B cell (primary cell): ENCODE data around the gene ZNRD2. TPM values are rescaled to one million over a fixed set of nuclear protein-coding genes. Genes with fewer than 3 reads are reported as not detected.
A peak's percentile ranks its signal among the peaks of the same experiment; 100 is the strongest.

Experiments
- ATAC-seq: fragments of 200-7000 bp; cut with Tn5 transposase; one replicate; pipeline ENCODE4 v1.10.0; 2021; ENCODE audit warnings: low read depth, mild to moderate bottlenecking, moderate number of reproducible peaks, moderate library complexity
- CTCF ChIA-PET: fragments of 350-600 bp; sonication (Branson Sonifier 250); formaldehyde crosslinking; loops from one replicate; lab custom pipeline; 2021; ENCODE audit warnings: antibody characterized with exemption, inconsistent platforms; lab: Charles Lee
- POLR2A ChIA-PET: fragments of 350-600 bp; sonication (Branson Sonifier 250); formaldehyde crosslinking; loops from one replicate; lab custom pipeline; 2021; ENCODE audit warnings: antibody characterized with exemption; lab: Charles Lee
- DNase-seq: peaks from one replicate; pipeline ENCODE4 v3.0.0; 2013
- H2AFZ ChIP-seq: 2 replicates; pipeline ENCODE4 v1.6.1; 2012; ENCODE audit warnings: mild to moderate bottlenecking, low read depth, low read length; ENCODE audit not compliant: insufficient read depth, poor library complexity, severe bottlenecking
- H3K27ac ChIP-seq, 2 donors: 1 replicate in 1 of 2; 2 replicates in 1 of 2; pipeline ENCODE4 v1.5.1; 2012 to 2013; ENCODE audit warnings: low read length in 2 of 2, mild to moderate bottlenecking in 2 of 2, moderate library complexity in 1 of 2
- H3K27me3 ChIP-seq, 4 experiments: fragments of 200-600 bp in 1 of 4; sonication (generic) in 1 of 4; replicated peaks in 1 of 4; 1 replicate in 2 of 4; 2 replicates in 2 of 4; pipeline versions ENCODE4 v1.6.1 to v1.7.0; 2013 to 2016; ENCODE audit warnings: low read length in 3 of 4, mild to moderate bottlenecking in 2 of 4, mixed read lengths in 1 of 4, moderate library complexity in 1 of 4; ENCODE audit not compliant: insufficient read depth in 4 of 4, control insufficient read depth in 3 of 4; ENCODE audit errors: control extremely low read depth in 1 of 4
- H3K36me3 ChIP-seq, 2 experiments: replicated peaks in 1 of 2; 1 replicate in 1 of 2; 2 replicates in 1 of 2; pipeline versions ENCODE4 v1.6.1 to v1.7.1; 2013; ENCODE audit warnings: low read length in 1 of 2; ENCODE audit not compliant: insufficient read depth in 2 of 2, control insufficient read depth in 1 of 2; ENCODE audit errors: control extremely low read depth in 1 of 2, extremely low read depth in 1 of 2
- H3K4me1 ChIP-seq, 2 donors: fragments of 200-600 bp in 1 of 2; sonication (generic) in 1 of 2; 1 replicate in 1 of 2; 2 replicates in 1 of 2; pipeline versions ENCODE4 v1.5.1 to v1.6.1; 2013 to 2017; ENCODE audit warnings: low read length in 2 of 2; ENCODE audit not compliant: control insufficient read depth in 2 of 2, insufficient read depth in 2 of 2
- H3K4me2 ChIP-seq: replicated peaks from 2 replicates; pipeline ENCODE3; 2012; ENCODE audit warnings: mild to moderate bottlenecking, low read depth, low read length; ENCODE audit not compliant: poor library complexity, severe bottlenecking
- H3K4me3 ChIP-seq, 5 experiments: fragments of 200-600 bp in 1 of 5; sonication (generic) in 1 of 5; 1 replicate in 3 of 5; 2 replicates in 2 of 5; pipeline versions ENCODE4 v1.5.1 to v1.7.0; 2011 to 2016; ENCODE audit warnings: low read length in 4 of 5, mild to moderate bottlenecking in 4 of 5, low read depth in 2 of 5, control low read depth in 1 of 5, moderate library complexity in 1 of 5; ENCODE audit not compliant: insufficient read depth in 1 of 5; ENCODE audit errors: control extremely low read depth in 1 of 5, extremely low read depth in 1 of 5
- H3K79me2 ChIP-seq: fragments of 200-600 bp; sonication (generic); one replicate; pipeline ENCODE4 v1.6.0; 2016; ENCODE audit warnings: low read length; ENCODE audit not compliant: control insufficient read depth, insufficient read depth
- H3K9ac ChIP-seq: fragments of 200-600 bp; sonication (generic); 2 replicates; pipeline ENCODE4 v1.6.1; 2017; ENCODE audit warnings: mild to moderate bottlenecking, low read length, moderate library complexity
- H3K9me3 ChIP-seq, 3 donors: one replicate each; pipeline versions ENCODE4 v1.6.1 to v1.7.1; 2013; ENCODE audit warnings: low read length in 2 of 3; ENCODE audit not compliant: control insufficient read depth in 2 of 3, insufficient read depth in 1 of 3; ENCODE audit errors: control extremely low read depth in 1 of 3
- H4K20me1 ChIP-seq: 2 replicates; pipeline ENCODE4 v1.6.0; 2012; ENCODE audit warnings: mild to moderate bottlenecking, low read length; ENCODE audit not compliant: insufficient read depth, control insufficient read depth, poor library complexity, severe bottlenecking
- H3K27ac Mint-ChIP-seq: one replicate; pipeline ENCODE4 v1.8.0; 2021; ENCODE audit warnings: mixed read lengths
- H3K27me3 Mint-ChIP-seq: one replicate; pipeline ENCODE4 v1.8.0; 2021; ENCODE audit warnings: mixed read lengths
- H3K4me1 Mint-ChIP-seq: one replicate; pipeline ENCODE4 v1.8.0; 2021; ENCODE audit warnings: mixed read lengths
- H3K4me3 Mint-ChIP-seq: one replicate; pipeline ENCODE4 v1.8.0; 2021; ENCODE audit warnings: mixed read lengths
- H3K9me3 Mint-ChIP-seq: one replicate; pipeline ENCODE4 v1.8.0; 2022; ENCODE audit warnings: mixed read lengths; ENCODE audit not compliant: insufficient read depth
- CTCF ChIP-seq: fragments of 200-600 bp; IDR thresholded peaks from one replicate; pipeline ENCODE4 v1.8.0; 2022; ENCODE audit warnings: antibody characterized with exemption, mild to moderate bottlenecking
- EZH2 ChIP-seq: IDR thresholded peaks from 2 replicates; pipeline ENCODE4 v1.6.1; 2012; ENCODE audit warnings: borderline replicate concordance, low read depth, mild to moderate bottlenecking, moderate library complexity, low read length; ENCODE audit not compliant: insufficient read depth, poor library complexity, severe bottlenecking
- WGBS: methylation state at CpG from one replicate; pipeline ENCODE4 v1.1.5; 2013; ENCODE audit warnings: missing lambda C conversion rate; ENCODE audit not compliant: insufficient coverage; 5-methylcytosine and 5-hydroxymethylcytosine counted together
- intact Hi-C: fragments of 100-400 bp; cut with micrococcal nuclease; formaldehyde crosslinking; loops from one replicate; pipeline ENCODE4 v1.10.0; 2022
- polyA plus RNA-seq: library from polyadenylated mRNA; depleted of rRNA; stranded (reverse); fragments of >200 nt; gene quantifications from 2 replicates; pipeline ENCODE4 v1.2.3, GENCODE V29; 2012
- total RNA-seq, 2 donors: library from RNA; stranded (reverse); fragments of 120-200 nt in 1 of 2; gene quantifications; 1 replicate in 1 of 2; 2 replicates in 1 of 2; pipeline versions ENCODE4 v1.2.3 to v1.2.4, GENCODE V29; 2013 to 2022

Gene ZNRD2
- total and polyA plus RNA-seq, 2 donors (not counting 1 experiment from before 2014, with no cell fraction given) = 22.1 to 112 TPM

GRCh38 chr11:65556470-65557279 is 13.6 kb upstream of the ZNRD2 start:
- H3K4me1 ChIP-seq = peaks cover 25 to 48% of the 10 kb centered on the region in 2 donors
- peak overlapping the region; percentile 27 for H3K27ac ChIP-seq
- ATAC-seq (no peak), DNase-seq (no peak)
- intact Hi-C loops = no loop called here
- no peaks in the 10 kb centered on the region for H4K20me1 ChIP-seq
- ChIA-PET CTCF (interaction anchor here (1.2 to 1.8 kb wide), 3 partner anchors 12 to 16 kb away, joined by 3 to 9 read pairs (median 3); partner anchors contain the start of gene ZNRD2), POLR2A (interaction anchor here (0.7 to 1.1 kb wide), 4 partner anchors 10 to 948 kb away, joined by 3 to 10 read pairs (median 4); no protein-coding TSS in a partner anchor)
- WGBS = 88% methylated on average over 6 of the region's 12 CpGs
- peak overlapping the region in 2 of 5 experiments; percentile 21 to 62 for H3K4me3 ChIP-seq
- peaks cover 3% of the 10 kb centered on the region for H3K27me3 Mint-ChIP-seq
- H3K4me1 Mint-ChIP-seq = peaks cover 43% of the 10 kb centered on the region
- no peaks in the 10 kb centered on the region for H3K36me3 ChIP-seq
- H3K79me2 ChIP-seq = peaks cover 31% of the 10 kb centered on the region
- no peaks in the 10 kb centered on the region for H3K27me3 ChIP-seq
- peak overlapping the region; percentile 80 for H2AFZ ChIP-seq
- no peak overlapping the region for H3K9ac ChIP-seq
- H3K4me3 Mint-ChIP-seq = peak overlapping the region; percentile 81
- H3K4me2 ChIP-seq = peak overlapping the region; percentile 99
- no peaks in the 10 kb centered on the region for H3K9me3 ChIP-seq
- no peaks in the 10 kb centered on the region for H3K9me3 Mint-ChIP-seq
- H3K27ac Mint-ChIP-seq = peak overlapping the region; percentile 89
- TF ChIP-seq CTCF = no peak
- no peak for TF ChIP-seq EZH2
